NB4 (cell line): Measurements from ENCODE around the gene DIAPH3.

Experiments used
- DNase-seq: peaks from one replicate; pipeline ENCODE4 v3.0.0; 2010; ENCODE audit warnings: low read depth
- H3K4me3 ChIP-seq: one replicate; pipeline ENCODE4 v1.5.1; 2011; ENCODE audit warnings: mild to moderate bottlenecking, low read depth, low read length, moderate library complexity
- CTCF ChIP-seq: IDR thresholded peaks from one replicate; pipeline ENCODE4 v1.5.1; 2012; ENCODE audit warnings: low read depth, low read length
- MAX ChIP-seq: IDR thresholded peaks from 2 replicates; pipeline ENCODE4 v1.6.1; 2011; ENCODE audit warnings: low read depth, low read length
- MYC ChIP-seq: IDR thresholded peaks from 2 replicates; pipeline ENCODE4 v1.6.1; 2011; ENCODE audit warnings: low read depth, low read length
- POLR2A ChIP-seq: IDR thresholded peaks from 2 replicates; pipeline ENCODE4 v1.6.1; 2011; ENCODE audit warnings: mild to moderate bottlenecking; ENCODE audit not compliant: insufficient read length; ENCODE audit errors: extremely low read depth

Gene DIAPH3

GRCh38 chr13:59893266-59893665 is 270.5 kb downstream of the DIAPH3 start:
- no peak for DNase-seq
- H3K4me3 ChIP-seq = no peak overlapping the region
- TF ChIP-seq MAX (no peak), CTCF (no peak), MYC (no peak), POLR2A (no peak)

GRCh38 chr13:59891053-59891452 is 272.7 kb downstream of the DIAPH3 start:
- H3K4me3 ChIP-seq = no peak overlapping the region
- no peak for TF ChIP-seq MYC
- TF ChIP-seq CTCF = no peak
- TF ChIP-seq MAX = no peak
- no peak for TF ChIP-seq POLR2A
- no peak for DNase-seq

- no peak for DNase-seq
- H3K4me3 ChIP-seq = no peak overlapping the region
- TF ChIP-seq MAX (no peak), MYC (no peak), CTCF (no peak), POLR2A (no peak)
Measured at GRCh38 chr13:59890054-59890453, 273.7 kb downstream of the DIAPH3 start.

GRCh38 chr13:59888408-59888807 is 275.3 kb downstream of the DIAPH3 start:
- no peak for DNase-seq
- TF ChIP-seq POLR2A (no peak), MYC (no peak), CTCF (no peak), MAX (no peak)
- H3K4me3 ChIP-seq = no peak overlapping the region

GRCh38 chr13:59885076-59885475 is 278.7 kb downstream of the DIAPH3 start:
- H3K4me3 ChIP-seq = no peak overlapping the region
- no peak for DNase-seq
- no peak for TF ChIP-seq MAX
- TF ChIP-seq POLR2A = no peak
- no peak for TF ChIP-seq CTCF
- TF ChIP-seq MYC = no peak

GRCh38 chr13:59883885-59884284 is 279.8 kb downstream of the DIAPH3 start:
- TF ChIP-seq POLR2A (no peak), MYC (no peak), MAX (no peak), CTCF (no peak)

More at GRCh38 chr13:59883885-59884284, 279.8 kb downstream of the DIAPH3 start:
- DNase-seq = no peak
- no peak overlapping the region for H3K4me3 ChIP-seq
